ENCODE data around the gene ERMAP.
A peak's percentile ranks its signal among the peaks of the same experiment; 100 is the strongest.
"Not testable (repeated sequence)": the region's sequence is repeated elsewhere in the genome, so short reads cannot be mapped to it uniquely, and the experiment has no call there.

The ERMAP gene

DNA sequence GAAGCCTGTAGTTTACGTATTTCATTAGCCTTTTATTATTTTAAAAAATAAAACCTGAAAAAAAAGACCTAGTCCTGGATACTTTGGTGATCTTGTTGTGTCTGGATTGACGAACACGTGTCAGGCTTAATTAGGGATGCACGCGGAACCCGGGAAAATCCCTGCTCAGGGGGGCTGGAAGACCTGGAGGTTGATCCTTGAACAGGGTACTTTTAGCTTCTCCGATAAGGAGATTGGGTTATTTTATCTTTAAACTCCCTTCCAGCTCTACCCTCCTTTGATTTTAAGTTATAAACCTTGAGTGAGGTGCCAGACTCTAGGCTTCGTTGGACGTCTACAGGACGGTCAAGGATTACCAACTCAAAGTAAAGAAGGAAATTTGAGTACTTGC lies 28.9 kb downstream of the ERMAP start:
- H3K27ac Mint-ChIP-seq: peak overlapping the region; percentile 92
- H3K36me3 Mint-ChIP-seq: peaks cover 17% of the 10 kb centered on the region
- peak overlapping the region; percentile 95 for H3K4me3 Mint-ChIP-seq
- H3K4me1 Mint-ChIP-seq (ENCODE audit: low read depth): peaks cover 33% of the 10 kb centered on the region
- no peaks in the 10 kb centered on the region for H3K9me3 Mint-ChIP-seq (ENCODE audit: low read depth)
- no peaks in the 10 kb centered on the region for H3K27me3 Mint-ChIP-seq

DNA sequence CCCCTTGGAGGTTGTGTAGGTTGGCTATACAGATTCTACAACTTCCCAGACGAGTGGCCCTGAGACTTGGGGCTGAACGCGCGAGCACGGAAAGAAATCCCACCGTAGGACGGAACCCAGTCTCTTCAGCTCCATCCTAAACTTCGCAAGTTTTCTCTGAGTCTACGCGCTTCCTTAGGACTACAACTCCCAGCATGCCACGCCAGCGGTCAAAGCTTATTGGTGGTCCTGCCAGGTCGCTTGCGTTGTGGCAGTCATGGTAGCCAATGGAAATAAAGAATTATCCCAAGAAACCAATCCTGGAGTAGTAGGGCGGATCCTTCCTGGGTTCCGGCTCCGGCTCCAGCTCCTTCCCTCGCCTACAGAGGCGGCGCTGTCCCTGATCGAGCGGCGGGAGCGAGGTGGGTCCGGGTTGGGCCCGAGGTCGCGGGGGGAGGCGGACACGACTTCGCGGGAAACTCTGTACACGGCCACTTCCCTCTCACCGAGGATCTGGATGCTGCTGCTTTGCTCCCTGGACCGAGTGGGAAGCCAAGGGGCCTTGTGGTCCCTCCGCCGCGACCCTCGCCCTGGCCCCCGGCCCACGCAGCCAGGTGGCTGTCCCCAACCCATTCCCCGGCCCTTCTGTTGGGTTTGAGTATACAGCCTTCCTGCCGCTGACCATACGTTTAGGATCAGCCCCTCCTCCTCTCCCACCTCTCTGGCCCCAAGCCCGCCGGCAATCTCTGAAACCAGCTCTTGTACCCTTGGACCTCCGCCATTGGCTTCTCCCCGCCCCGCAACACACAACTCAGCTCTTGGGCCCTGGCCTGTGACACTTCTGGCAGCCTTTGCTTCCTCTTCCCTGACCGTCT lies 29.6 kb downstream of the ERMAP start, which contains the start of gene ZNF691:
TSS of gene ZNF691 (plus strand) at position 357 of the 854 bp plus-strand sequence. CDS start 3,046 bp downstream, outside the sequence.
- Mint-ChIP-seq H3K4me1 (ENCODE audit: low read depth) (peaks cover 33% of the 10 kb centered on the region), H3K4me3 (peak within 1 kb of the TSS; percentile 95), H3K27me3 (no peaks in the 10 kb centered on the region), H3K27ac (peak within 1 kb of the TSS; percentile 92), H3K36me3 (peaks cover 23% of the 10 kb centered on the region), H3K9me3 (ENCODE audit: low read depth) (no peaks in the 10 kb centered on the region)

DNA sequence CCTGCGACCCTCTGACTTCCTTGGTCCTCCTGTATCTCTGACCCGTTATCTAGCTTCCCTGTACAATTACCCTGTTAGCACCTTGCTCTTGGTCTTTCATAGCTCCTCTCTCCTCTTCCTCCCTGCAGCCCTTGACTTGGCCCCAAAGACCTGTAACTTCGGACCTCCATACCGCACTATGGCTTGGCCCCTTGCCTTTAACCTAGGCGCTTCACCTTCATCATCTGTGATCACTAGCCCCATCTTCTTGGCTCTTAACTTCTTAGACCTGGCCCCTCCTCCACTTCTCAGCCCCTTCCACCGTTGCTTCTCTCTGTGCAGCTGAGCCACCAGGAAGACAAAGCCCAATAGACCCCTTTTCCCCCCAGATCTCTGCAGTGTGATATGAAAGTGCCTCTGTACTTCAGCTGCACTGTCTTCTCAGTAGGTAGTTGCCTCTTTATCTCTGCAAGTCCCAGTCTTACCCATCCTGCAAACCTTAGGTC lies 30.2 kb downstream of the ERMAP start:
- Mint-ChIP-seq H3K36me3 (peaks cover 23% of the 10 kb centered on the region), H3K9me3 (ENCODE audit: low read depth) (no peaks in the 10 kb centered on the region), H3K4me1 (ENCODE audit: low read depth) (peaks cover 33% of the 10 kb centered on the region), H3K4me3 (peak overlapping the region; percentile 95), H3K27me3 (no peaks in the 10 kb centered on the region), H3K27ac (peak overlapping the region; percentile 92)

DNA sequence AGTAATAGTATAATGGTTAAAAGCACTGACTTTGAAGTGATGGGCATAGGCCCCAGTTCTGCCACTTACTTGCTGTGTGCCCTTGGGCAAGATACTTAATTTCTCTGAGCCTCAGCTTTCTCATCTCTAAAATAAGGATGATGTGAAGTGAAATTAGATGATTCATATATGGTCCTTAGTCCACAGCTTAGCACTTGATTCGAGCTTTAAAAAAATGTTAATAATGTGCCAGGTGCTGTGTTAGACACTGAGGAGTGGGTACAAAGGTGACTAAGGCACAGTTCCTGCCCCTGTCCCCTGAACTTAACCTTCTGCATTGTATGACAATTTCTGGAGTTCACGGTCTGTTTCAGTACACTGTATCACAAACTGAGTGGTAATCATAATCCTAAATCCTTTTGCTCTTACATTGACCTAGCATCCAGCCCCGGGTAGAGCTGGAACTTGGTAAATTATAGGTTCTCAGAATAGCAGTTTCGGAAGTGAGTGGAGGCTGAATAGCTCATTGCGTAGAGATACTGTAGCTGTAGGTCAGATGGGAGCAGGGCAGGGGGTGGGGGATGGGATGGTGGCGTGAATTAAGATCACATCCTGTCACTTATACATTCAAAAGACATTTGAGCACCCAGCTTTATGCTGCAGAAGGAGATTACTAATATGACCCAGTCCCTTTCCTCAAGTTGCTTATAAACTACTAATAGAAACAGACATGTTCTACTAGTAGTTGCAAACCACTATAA lies 31.0 kb downstream of the ERMAP start:
- Mint-ChIP-seq H3K27ac (peak overlapping the region; percentile 92), H3K9me3 (ENCODE audit: low read depth) (no peaks in the 10 kb centered on the region), H3K4me3 (peak overlapping the region; percentile 95), H3K27me3 (no peaks in the 10 kb centered on the region), H3K4me1 (ENCODE audit: low read depth) (peaks cover 33% of the 10 kb centered on the region), H3K36me3 (peaks cover 27% of the 10 kb centered on the region)

DNA sequence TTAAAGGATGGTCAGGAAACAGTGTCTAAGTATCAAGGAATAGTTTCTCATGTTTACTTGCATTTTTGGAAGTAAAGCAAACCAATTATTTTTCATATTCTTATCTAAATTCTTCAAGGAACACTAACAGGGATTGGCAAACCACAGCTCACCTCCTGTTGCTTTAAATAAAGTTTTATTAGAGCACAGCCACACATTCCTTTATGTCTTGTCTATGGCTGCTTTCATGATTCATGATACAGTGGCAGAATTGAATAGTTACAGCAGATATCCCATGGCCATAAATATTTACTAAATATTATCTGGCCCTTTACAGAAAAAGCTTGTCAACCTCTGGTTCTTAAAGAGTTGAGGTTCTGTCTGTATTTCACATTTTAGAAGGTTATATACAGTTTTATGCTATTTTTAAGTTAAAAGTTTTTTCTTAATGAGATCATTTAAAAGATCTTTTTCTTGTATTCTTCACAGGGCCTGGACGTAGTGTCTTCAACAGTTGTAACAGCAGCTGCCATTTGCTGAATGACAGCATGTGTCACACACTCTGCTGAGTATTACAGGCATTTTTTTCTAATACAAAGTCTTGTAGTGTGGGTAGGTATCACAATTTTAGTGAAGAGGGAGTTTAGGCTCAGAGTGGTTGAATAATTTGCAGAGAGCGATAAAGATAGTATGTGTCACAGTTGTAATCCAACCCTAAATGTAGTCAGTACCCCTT lies 32.1 kb downstream of the ERMAP start:
- H3K4me3 Mint-ChIP-seq: no peak overlapping the region
- no peaks in the 10 kb centered on the region for H3K9me3 Mint-ChIP-seq (ENCODE audit: low read depth)
- H3K4me1 Mint-ChIP-seq (ENCODE audit: low read depth): peaks cover 33% of the 10 kb centered on the region
- no peaks in the 10 kb centered on the region for H3K27me3 Mint-ChIP-seq
- H3K36me3 Mint-ChIP-seq: peaks cover 23% of the 10 kb centered on the region
- H3K27ac Mint-ChIP-seq: no peak overlapping the region

DNA sequence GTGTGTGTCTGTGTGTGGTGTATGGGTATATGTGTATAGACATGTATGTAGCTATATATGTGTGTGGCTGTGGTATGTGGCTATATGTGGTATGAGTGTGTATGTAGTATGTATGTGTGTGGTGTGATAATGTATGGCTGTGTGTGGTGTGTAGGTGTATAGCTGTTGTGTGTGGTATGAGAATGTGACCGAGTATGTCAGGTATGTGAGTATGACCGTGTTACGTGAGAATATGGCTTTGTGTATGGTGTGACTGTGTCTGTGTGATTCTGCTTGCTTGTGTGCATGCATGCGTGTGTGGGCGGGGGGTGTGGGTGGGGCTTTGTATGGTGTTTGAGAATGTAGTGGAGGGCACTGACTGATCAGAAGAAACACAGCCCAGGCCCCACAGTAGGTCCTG lies 33.0 kb downstream of the ERMAP start:
- Mint-ChIP-seq H3K4me1 (ENCODE audit: low read depth) (peaks cover 33% of the 10 kb centered on the region), H3K27ac (no peak overlapping the region), H3K36me3 (peaks cover 23% of the 10 kb centered on the region), H3K9me3 (ENCODE audit: low read depth) (no peaks in the 10 kb centered on the region), H3K27me3 (no peaks in the 10 kb centered on the region), H3K4me3 (no peak overlapping the region)

GRCh38 chr1:42851420-42851819 lies 34.5 kb downstream of the ERMAP start:
- Mint-ChIP-seq H3K27me3 (no peaks in the 10 kb centered on the region), H3K27ac (no peak overlapping the region), H3K4me3 (no peak overlapping the region), H3K4me1 (ENCODE audit: low read depth) (peaks cover 28% of the 10 kb centered on the region), H3K36me3 (peaks cover 23% of the 10 kb centered on the region), H3K9me3 (ENCODE audit: low read depth) (no peaks in the 10 kb centered on the region)

- no peak overlapping the region for H3K27ac Mint-ChIP-seq
- H3K27me3 Mint-ChIP-seq: no peaks in the 10 kb centered on the region
- H3K36me3 Mint-ChIP-seq: peaks cover 23% of the 10 kb centered on the region
- no peaks in the 10 kb centered on the region for H3K9me3 Mint-ChIP-seq (ENCODE audit: low read depth)
- no peak overlapping the region for H3K4me3 Mint-ChIP-seq
- H3K4me1 Mint-ChIP-seq (ENCODE audit: low read depth): peaks cover 26% of the 10 kb centered on the region
These were observed 35.2 kb downstream of the ERMAP start for GRCh38 chr1:42851960-42852607.

- Mint-ChIP-seq H3K27ac (no peak overlapping the region), H3K4me1 (ENCODE audit: low read depth) (peaks cover 21% of the 10 kb centered on the region), H3K27me3 (no peaks in the 10 kb centered on the region), H3K9me3 (ENCODE audit: low read depth) (no peaks in the 10 kb centered on the region), H3K4me3 (no peak overlapping the region), H3K36me3 (peaks cover 23% of the 10 kb centered on the region)
These were observed 35.7 kb downstream of the ERMAP start for GRCh38 chr1:42852608-42852980.

GRCh38 chr1:42853116-42853884 lies 36.4 kb downstream of the ERMAP start:
- H3K27ac Mint-ChIP-seq: no peak overlapping the region
- H3K4me3 Mint-ChIP-seq: no peak overlapping the region
- peaks cover 14% of the 10 kb centered on the region for H3K4me1 Mint-ChIP-seq (ENCODE audit: low read depth)
- H3K36me3 Mint-ChIP-seq: peaks cover 23% of the 10 kb centered on the region
- H3K9me3 Mint-ChIP-seq (ENCODE audit: low read depth): no peaks in the 10 kb centered on the region
- H3K27me3 Mint-ChIP-seq: no peaks in the 10 kb centered on the region

GRCh38 chr1:42856554-42856953 lies 39.6 kb downstream of the ERMAP start:
- H3K27ac Mint-ChIP-seq; H3K36me3 Mint-ChIP-seq; H3K9me3 Mint-ChIP-seq (ENCODE audit: low read depth); H3K4me1 Mint-ChIP-seq (ENCODE audit: low read depth); H3K4me3 Mint-ChIP-seq: not testable (repeated sequence)
- H3K27me3 Mint-ChIP-seq: peaks cover 11% of the 10 kb centered on the region

DNA sequence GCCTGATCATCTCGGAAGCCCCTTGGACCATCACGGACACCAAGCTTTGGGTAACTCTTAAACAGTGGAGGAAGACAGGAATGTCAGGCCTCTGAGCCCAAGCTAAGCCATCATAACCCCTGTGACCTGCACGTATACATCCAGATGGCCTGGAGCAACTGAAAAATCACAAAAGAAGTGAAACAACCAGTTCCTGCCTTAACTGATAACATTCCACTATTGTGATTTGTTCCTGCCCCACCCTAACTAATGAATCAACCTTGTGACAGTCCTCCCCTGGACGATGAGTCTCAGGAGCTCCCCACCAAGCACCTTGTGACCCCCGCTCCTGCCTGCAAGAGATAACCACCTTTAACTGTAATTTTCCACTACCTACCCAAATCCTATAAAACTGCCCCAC lies 42.4 kb downstream of the ERMAP start:
- H3K4me1 Mint-ChIP-seq (ENCODE audit: low read depth); H3K27ac Mint-ChIP-seq; H3K36me3 Mint-ChIP-seq; H3K9me3 Mint-ChIP-seq (ENCODE audit: low read depth); H3K4me3 Mint-ChIP-seq: not testable (repeated sequence)
- peaks cover 15% of the 10 kb centered on the region for H3K27me3 Mint-ChIP-seq

GRCh38 chr1:42860339-42861013 lies 43.6 kb downstream of the ERMAP start:
- Mint-ChIP-seq H3K27me3 (peaks cover 15% of the 10 kb centered on the region), H3K36me3 (no peaks in the 10 kb centered on the region), H3K9me3 (ENCODE audit: low read depth) (peaks cover 9% of the 10 kb centered on the region), H3K4me1 (ENCODE audit: low read depth) (no peaks in the 10 kb centered on the region), H3K4me3 (no peak overlapping the region), H3K27ac (no peak overlapping the region)
